Thyroid gland (tissue), 4 donors: ENCODE data around the gene TOLLIP. TPM values are rescaled to one million over a fixed set of nuclear protein-coding genes. Genes with fewer than 3 reads are reported as not detected.

ENCODE experiments used
- DNase-seq, 2 donors: peaks; one replicate each; pipeline ENCODE4 v3.0.0-alpha.2; 2019
- H3K27ac ChIP-seq, 3 donors: fragments of 200-600 bp; sonication (generic); 1 replicate in 2 of 3; 2 replicates in 1 of 3; pipeline ENCODE4 v1.5.1; 2016 to 2019; ENCODE audit warnings: mild to moderate bottlenecking in 1 of 3, moderate library complexity in 1 of 3
- H3K27me3 ChIP-seq: fragments of 200-600 bp; sonication (generic); one replicate; pipeline ENCODE4 v1.5.1; 2019
- H3K36me3 ChIP-seq, 2 donors: fragments of 200-600 bp; sonication (generic); one replicate each; pipeline ENCODE4 v1.5.1; 2016 to 2019
- H3K4me1 ChIP-seq, 2 donors: fragments of 200-600 bp; sonication (generic); one replicate each; pipeline ENCODE4 v1.5.1; 2017 to 2019
- H3K4me3 ChIP-seq, 3 donors: fragments of 200-600 bp; sonication (generic); replicated peaks in 1 of 3; 1 replicate in 2 of 3; 2 replicates in 1 of 3; pipeline ENCODE4 v1.5.1; 2016; ENCODE audit warnings: mild to moderate bottlenecking in 1 of 3
- H3K9me3 ChIP-seq: fragments of 200-600 bp; sonication (generic); one replicate; pipeline ENCODE4 v1.5.1; 2017
- POLR2A ChIP-seq, 2 donors: fragments of 450-650 bp; IDR thresholded peaks; one replicate each; pipeline ENCODE4 v1.6.1; 2017; ENCODE audit warnings: antibody characterized with exemption in 2 of 2, mild to moderate bottlenecking in 2 of 2, moderate library complexity in 1 of 2
- WGBS, 2 donors: methylation state at CpG; one replicate each; pipeline ENCODE4 v1.1.5; 2017; 5-methylcytosine and 5-hydroxymethylcytosine counted together
- intact Hi-C: fragments of 100-400 bp; cut with DNase I; formaldehyde crosslinking; loops from one replicate; pipeline ENCODE4 v1.15.1; 2023
- total RNA-seq, 4 donors: library from RNA; depleted of rRNA; stranded (reverse); fragments of >200 nt; gene quantifications; one replicate each; pipeline ENCODE4 v1.2.3, GENCODE V29; 2016
- TF ChIP-seq, protein P1 (sequence below), 6 experiments: fragments of 200-600 bp in 3 of 6; fragments of 450-650 bp in 3 of 6; sonication (generic) in 3 of 6; IDR thresholded peaks; one replicate each; pipeline ENCODE4 v1.5.1; 2016 to 2019; ENCODE audit warnings: antibody characterized with exemption in 6 of 6, mild to moderate bottlenecking in 2 of 6, inconsistent platforms in 1 of 6, moderate library complexity in 1 of 6

The TOLLIP gene
- total RNA-seq, 4 donors from 2014 or later = 37.1 to 74.4 (median 65.7) TPM

DNA sequence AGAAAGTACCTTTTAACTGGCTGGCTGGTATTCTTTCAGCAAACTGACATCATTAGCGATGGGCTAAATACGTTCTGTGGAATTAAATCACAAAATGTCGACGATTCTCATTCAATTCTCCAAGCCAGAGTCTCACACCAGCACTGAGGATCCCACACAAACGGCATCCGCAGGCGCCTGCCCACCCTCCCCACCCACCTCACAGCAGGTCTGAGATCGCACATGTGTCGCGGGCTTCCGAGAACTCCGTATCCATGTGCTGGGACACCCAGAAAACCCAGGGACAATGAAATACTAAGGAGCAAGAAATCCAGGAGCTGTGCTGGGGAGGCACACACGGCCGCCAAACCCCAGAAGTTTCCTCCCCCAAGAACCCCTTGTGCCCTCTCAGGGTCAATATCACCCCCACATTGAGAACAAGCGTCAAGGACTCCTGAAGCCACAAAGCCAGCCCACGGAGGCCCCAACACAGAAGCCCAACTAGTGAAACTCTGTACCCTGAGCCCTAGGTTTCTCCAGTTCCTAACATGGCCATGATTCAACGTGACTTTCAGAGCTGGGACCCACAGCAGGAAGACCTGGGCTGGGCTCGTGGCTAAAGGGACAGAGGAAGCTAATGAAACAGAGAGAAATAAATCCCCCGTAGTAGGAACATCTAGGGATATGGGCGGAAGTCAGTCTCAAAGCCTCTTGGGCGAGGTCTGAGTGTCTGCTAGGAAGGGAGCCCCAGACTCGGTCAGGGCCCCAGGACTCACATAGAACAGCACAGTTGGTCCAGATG lies 8.0 kb downstream of the TOLLIP start:
- Histone ChIP-seq H3K4me1 (peaks cover 44 to 62% of the 10 kb centered on the region in 2 donors), H3K9me3 (no peaks in the 10 kb centered on the region), H3K27me3 (no peaks in the 10 kb centered on the region), H3K36me3 (no peaks in the 10 kb centered on the region), H3K4me3 (no peak overlapping the region), H3K27ac (peak overlapping the region in 2 of 3 donors; percentile 56 to 58)
- 92% methylated on average over 22 of the region's 22 CpGs for WGBS, 2 donors
- no peak for DNase-seq
- intact Hi-C loops = loop anchor here (5.0 kb wide), 1 partner anchor 39 kb away; no protein-coding TSS in a partner anchor
- no peak for TF ChIP-seq POLR2A (IDR thresholded peaks at IDR 0.05)
- TF ChIP-seq, protein P1, sequence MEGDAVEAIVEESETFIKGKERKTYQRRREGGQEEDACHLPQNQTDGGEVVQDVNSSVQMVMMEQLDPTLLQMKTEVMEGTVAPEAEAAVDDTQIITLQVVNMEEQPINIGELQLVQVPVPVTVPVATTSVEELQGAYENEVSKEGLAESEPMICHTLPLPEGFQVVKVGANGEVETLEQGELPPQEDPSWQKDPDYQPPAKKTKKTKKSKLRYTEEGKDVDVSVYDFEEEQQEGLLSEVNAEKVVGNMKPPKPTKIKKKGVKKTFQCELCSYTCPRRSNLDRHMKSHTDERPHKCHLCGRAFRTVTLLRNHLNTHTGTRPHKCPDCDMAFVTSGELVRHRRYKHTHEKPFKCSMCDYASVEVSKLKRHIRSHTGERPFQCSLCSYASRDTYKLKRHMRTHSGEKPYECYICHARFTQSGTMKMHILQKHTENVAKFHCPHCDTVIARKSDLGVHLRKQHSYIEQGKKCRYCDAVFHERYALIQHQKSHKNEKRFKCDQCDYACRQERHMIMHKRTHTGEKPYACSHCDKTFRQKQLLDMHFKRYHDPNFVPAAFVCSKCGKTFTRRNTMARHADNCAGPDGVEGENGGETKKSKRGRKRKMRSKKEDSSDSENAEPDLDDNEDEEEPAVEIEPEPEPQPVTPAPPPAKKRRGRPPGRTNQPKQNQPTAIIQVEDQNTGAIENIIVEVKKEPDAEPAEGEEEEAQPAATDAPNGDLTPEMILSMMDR (IDR thresholded peaks at IDR 0.05) = no peak

DNA sequence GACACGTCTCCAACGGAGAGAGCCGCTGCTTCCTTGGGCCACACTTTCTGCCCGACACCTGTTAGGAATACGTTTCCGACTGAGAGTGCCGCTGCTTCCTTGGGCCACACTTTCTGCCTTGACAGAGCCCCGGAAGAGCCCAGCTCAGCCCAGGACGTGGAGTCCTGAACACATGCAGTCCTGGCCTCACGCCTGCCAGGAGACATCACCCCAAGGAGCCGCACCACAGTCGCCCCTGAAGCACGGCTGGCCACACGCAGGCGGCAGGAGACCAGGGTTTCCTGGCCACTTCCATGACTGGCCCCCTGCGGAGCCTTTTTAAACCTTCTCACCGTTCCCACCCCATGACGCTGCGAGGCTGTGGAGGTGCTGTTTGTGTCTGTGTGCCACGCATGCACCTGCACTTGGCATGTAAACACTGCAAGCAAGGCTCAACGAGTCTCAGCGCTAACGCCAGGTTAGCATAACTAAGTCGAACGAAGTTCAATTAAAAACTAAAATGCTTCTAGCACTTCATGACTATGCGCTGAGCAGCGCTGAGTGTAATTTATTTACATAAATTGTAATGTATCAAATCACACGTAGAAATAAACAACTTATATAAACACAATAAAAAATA lies 8.8 kb downstream of the TOLLIP start:
- H3K27me3 ChIP-seq = no peaks in the 10 kb centered on the region
- WGBS, 2 donors = 89 to 91% methylated on average over 20 to 26 of the region's 28 CpGs
- DNase-seq = no peak
- H3K27ac ChIP-seq = no peak overlapping the region
- no peaks in the 10 kb centered on the region for H3K36me3 ChIP-seq
- intact Hi-C loops = loop anchor here (5.0 kb wide), 1 partner anchor 38 kb away; no protein-coding TSS in a partner anchor
- no peak for TF ChIP-seq POLR2A (IDR thresholded peaks at IDR 0.05)
- TF ChIP-seq, protein P1 (IDR thresholded peaks at IDR 0.05) = no peak
- H3K9me3 ChIP-seq = no peaks in the 10 kb centered on the region
- peaks cover 44 to 62% of the 10 kb centered on the region in 2 donors for H3K4me1 ChIP-seq
- H3K4me3 ChIP-seq = no peak overlapping the region

DNA sequence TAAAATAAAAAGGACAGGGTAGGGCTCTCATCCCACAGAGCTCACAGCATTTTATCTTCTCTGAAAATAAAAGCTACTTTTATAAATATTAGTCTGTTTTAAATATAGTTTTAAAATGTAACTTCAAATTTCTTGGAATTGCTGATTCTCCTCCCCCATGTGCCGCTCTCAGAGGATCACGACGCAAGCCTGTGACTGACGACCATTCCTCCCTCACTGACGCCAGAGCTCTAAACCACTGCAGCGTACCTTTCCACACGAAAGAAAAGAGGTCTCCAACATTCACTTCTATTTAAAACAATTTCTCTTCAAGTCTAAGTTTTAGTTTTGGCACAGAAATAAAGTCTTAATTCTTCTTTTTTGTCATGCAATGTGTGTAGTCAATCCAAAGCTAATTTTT lies 9.3 kb downstream of the TOLLIP start:
- 69 to 73% methylated on average over 7 of the region's 7 CpGs for WGBS, 2 donors
- no peak for DNase-seq
- no peak overlapping the region for H3K27ac ChIP-seq
- TF ChIP-seq, protein P1 (IDR thresholded peaks at IDR 0.05) = no peak
- no peak for TF ChIP-seq POLR2A (IDR thresholded peaks at IDR 0.05)
- H3K36me3 ChIP-seq = no peaks in the 10 kb centered on the region
- H3K4me3 ChIP-seq = no peak overlapping the region
- H3K27me3 ChIP-seq = no peaks in the 10 kb centered on the region
- intact Hi-C loops = loop anchor here (5.0 kb wide), 1 partner anchor 38 kb away; no protein-coding TSS in a partner anchor
- peaks cover 44 to 61% of the 10 kb centered on the region in 2 donors for H3K4me1 ChIP-seq
- no peaks in the 10 kb centered on the region for H3K9me3 ChIP-seq

DNA sequence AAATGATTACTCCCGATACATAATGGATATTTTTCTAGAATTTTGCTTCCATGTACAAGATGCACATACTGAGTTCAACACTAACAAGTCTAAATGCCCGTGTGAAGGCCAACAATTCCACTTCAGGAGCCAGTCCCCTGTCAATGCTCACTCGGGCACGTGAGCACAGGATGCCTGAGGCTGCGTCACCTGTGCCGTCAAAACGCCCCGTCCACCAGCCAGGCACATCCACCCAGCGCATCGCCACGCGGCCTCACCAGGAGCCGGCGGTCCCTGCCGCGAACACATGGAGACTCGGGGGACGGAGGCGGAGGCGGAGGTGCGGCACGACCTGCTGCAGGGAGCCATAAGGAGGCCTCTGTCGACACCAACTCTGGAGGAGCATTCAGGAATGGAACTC lies 9.8 kb downstream of the TOLLIP start:
- Histone ChIP-seq H3K27ac (peak overlapping the region in 2 of 3 donors; percentile 42 to 57), H3K27me3 (no peaks in the 10 kb centered on the region), H3K4me3 (no peak overlapping the region), H3K4me1 (peaks cover 44 to 58% of the 10 kb centered on the region in 2 donors), H3K36me3 (no peaks in the 10 kb centered on the region), H3K9me3 (no peaks in the 10 kb centered on the region)
- peak; percentile 30 to 39 for DNase-seq
- no peak for TF ChIP-seq POLR2A (IDR thresholded peaks at IDR 0.05)
- TF ChIP-seq, protein P1 (IDR thresholded peaks at IDR 0.05) = no peak
- intact Hi-C loops = loop anchor here (5.0 kb wide), 1 partner anchor 37 kb away; no protein-coding TSS in a partner anchor
- WGBS, 2 donors = 63 to 73% methylated on average over 23 of the region's 23 CpGs
